ENCODE results near the gene CRTC3.
"Not testable (repeated sequence)": the region's sequence is repeated elsewhere in the genome, so short reads cannot be mapped to it uniquely, and the experiment has no call there.

The CRTC3 gene

GRCh38 chr15:90657520-90658172, 127.9 kb downstream of the CRTC3 start:
- not testable (repeated sequence) for DNase-seq

GRCh38 chr15:90659481-90659880, 129.8 kb downstream of the CRTC3 start:
- DNase-seq: no peak

GRCh38 chr15:90660195-90660998, 130.7 kb downstream of the CRTC3 start:
- DNase-seq: no peak

- not testable (repeated sequence) for DNase-seq
Observed at GRCh38 chr15:90660999-90661330, 131.2 kb downstream of the CRTC3 start.

GRCh38 chr15:90664081-90664461, 134.3 kb downstream of the CRTC3 start:
- DNase-seq: not testable (repeated sequence)

GRCh38 chr15:90664650-90665287, 135.0 kb downstream of the CRTC3 start:
- no peak for DNase-seq

- no peak for DNase-seq
Observed at GRCh38 chr15:90665288-90666134, 135.8 kb downstream of the CRTC3 start.

- DNase-seq: no peak
Observed at GRCh38 chr15:90666135-90666909, 136.6 kb downstream of the CRTC3 start.

- no peak for DNase-seq
Observed at GRCh38 chr15:90667073-90667754, 137.5 kb downstream of the CRTC3 start.

GRCh38 chr15:90667755-90668345, 138.1 kb downstream of the CRTC3 start:
- DNase-seq: not testable (repeated sequence)

- not testable (repeated sequence) for DNase-seq
Observed at GRCh38 chr15:90670631-90671030, 140.9 kb downstream of the CRTC3 start.

GRCh38 chr15:90671216-90671615, 141.5 kb downstream of the CRTC3 start:
- DNase-seq: no peak

GRCh38 chr15:90673357-90673756, 143.6 kb downstream of the CRTC3 start:
- DNase-seq: not testable (repeated sequence)

- no peak for DNase-seq
Observed at GRCh38 chr15:90674476-90674875, 144.8 kb downstream of the CRTC3 start.

- DNase-seq: no peak
Observed at GRCh38 chr15:90675464-90675863, 145.7 kb downstream of the CRTC3 start.

GRCh38 chr15:90677807-90678790, 148.4 kb downstream of the CRTC3 start:
- no peak for DNase-seq

GRCh38 chr15:90679959-90680358, 150.2 kb downstream of the CRTC3 start:
- no peak for DNase-seq

GRCh38 chr15:90680371-90680935, 150.7 kb downstream of the CRTC3 start:
- DNase-seq: no peak

GRCh38 chr15:90681056-90681455, 151.3 kb downstream of the CRTC3 start:
- no peak for DNase-seq

GRCh38 chr15:90681480-90681879, 151.8 kb downstream of the CRTC3 start:
- no peak for DNase-seq
